HG03108 (cell line): ENCODE results near the gene PLCB4.

Source experiments
- ATAC-seq: cut with Tn5 transposase; IDR thresholded peaks from one replicate; pipeline ENCODE4 v1.9.1; 2021; ENCODE audit warnings: moderate library complexity; ENCODE audit not compliant: unreplicated experiment

PLCB4 gene

GRCh38 chr20:9301129-9302090, 232.5 kb downstream of the PLCB4 start:
- no peak for ATAC-seq

GRCh38 chr20:9302091-9302462, 233.2 kb downstream of the PLCB4 start:
- no peak for ATAC-seq

- no peak for ATAC-seq
Measured at GRCh38 chr20:9306521-9306920, 237.6 kb downstream of the PLCB4 start.

GRCh38 chr20:9308056-9308455, 239.2 kb downstream of the PLCB4 start:
- ATAC-seq, result no peak

DNA sequence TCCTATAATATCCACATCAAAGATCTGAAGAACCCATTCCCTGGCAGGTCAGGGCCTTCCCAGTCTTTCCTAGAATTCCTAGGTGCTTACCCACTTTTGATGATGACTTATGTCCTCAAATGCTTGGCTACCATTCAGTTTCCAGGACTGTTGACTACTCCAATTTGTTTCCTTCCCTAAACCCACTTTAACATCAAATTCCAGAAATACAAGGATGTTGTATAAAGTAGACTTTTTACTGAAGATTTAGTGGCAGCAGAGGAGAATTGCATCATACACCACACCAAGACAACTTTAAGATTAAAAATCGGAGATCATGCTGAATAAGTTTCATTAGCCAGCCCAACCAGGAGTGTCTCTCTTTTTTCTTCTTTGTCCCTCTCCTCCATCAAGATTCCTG, 242.2 kb downstream of the PLCB4 start:
- ATAC-seq, result no peak

DNA sequence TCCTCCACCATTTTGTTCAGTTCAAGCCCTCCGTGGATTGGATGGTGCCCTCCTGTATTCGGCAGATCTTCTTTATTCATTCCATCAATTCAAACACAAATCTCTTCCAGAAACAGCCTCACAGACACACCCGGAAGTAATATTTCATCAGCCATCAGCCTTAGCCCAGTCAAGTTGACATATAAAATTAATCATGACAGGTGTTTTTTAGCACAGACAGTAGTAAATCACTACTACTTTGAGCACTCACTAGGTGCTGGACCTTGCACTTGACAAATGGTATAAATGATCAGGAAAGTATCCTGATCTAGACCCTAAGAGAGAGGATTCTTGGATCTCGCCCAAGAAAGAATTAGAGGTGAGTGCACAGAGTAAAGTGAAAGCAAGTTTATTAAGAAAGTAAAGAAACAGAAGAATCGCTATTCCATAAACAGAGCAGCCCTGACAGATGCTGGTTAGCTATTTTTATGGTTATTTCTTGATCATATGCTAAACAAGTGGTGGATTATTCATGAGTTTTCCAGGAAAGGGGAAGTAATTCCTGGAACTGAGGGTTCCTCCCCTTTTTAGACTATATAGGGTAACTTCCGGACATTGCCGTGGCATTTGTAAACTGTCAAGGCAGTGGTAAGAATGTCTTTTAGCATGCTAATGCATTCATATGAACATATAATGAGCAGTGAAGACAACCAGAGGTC, 250.9 kb downstream of the PLCB4 start:
- no peak for ATAC-seq

- ATAC-seq, result no peak
Measured at GRCh38 chr20:9321007-9321406, 252.1 kb downstream of the PLCB4 start.

- ATAC-seq, result no peak
Measured at GRCh38 chr20:9322661-9323060, 253.8 kb downstream of the PLCB4 start.

DNA sequence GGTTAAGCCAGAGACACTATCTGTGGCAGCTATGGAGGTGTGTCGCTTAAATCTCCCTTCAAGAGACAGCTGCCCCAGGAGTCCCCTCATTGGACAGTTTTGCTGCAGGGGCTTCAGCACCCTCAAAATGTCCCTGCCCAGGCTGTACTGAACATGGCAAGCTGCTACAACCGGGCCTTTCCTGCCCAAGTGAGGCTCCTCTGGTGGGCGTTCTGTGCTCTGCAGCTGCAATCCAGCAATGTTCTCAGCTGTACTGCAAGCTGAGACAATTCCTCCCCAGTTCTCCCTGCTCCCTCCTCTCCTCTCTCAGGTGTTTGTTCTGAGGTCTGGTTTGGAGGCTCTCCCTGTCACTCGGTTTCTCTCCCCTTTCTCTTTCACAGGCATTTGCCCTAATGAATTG, 254.7 kb downstream of the PLCB4 start:
- ATAC-seq, result no peak

- ATAC-seq, result no peak
Measured at GRCh38 chr20:9329355-9330101, 260.6 kb downstream of the PLCB4 start.

GRCh38 chr20:9330151-9330550, 261.3 kb downstream of the PLCB4 start:
- no peak for ATAC-seq

GRCh38 chr20:9331707-9332435, 263.0 kb downstream of the PLCB4 start:
- no peak for ATAC-seq

DNA sequence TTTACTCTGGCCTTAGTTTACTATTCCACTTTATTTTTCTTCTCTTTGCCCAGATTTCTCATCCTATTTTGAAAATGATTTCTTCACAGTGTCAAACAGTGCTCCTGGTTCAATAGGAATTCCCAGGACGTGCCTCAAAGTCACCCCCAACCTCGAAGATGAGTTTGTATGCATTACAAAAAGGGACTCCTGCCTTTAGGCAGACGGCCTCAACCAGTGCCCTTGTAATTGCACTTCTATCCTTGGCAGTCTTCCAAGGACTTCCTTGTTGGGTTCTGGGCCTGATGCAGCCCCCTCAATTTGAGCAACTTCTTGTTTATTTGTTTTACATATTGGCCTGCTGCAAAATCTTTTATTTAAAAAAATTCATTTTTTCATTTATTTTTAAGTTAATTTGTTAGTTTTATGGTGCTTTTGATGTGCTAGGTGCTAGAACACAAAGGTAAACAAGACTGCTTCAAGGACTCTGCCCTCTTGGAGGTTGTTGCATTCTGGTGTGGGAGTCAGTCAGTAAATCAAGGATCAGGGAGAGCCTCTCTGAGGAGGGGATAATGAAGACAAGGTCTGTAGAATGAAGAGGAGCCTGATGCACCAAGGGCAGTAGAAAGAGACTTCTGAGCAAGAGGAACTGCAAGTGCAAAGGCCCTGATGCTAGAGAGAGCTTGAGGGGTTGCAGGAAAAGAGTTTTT, 264.0 kb downstream of the PLCB4 start:
- ATAC-seq, result no peak

DNA sequence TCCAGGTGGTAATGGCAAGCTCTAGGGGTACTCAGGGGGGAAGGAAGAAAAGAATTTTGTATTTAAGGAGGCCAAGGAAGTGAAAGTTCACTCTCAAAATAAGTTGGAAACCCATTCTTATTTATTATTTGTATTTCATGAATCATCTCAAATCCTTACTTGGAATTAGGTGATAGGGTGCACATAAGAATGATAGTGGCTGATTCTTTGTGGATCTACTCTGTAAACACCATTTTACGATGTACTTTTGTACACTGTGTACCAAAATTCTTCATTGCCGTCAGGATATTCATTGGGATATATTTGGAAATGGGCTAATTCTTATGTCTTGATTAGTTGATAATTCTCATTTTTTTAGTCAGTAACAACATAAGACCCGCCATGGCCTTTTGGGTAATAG, 266.0 kb downstream of the PLCB4 start:
- no peak for ATAC-seq

DNA sequence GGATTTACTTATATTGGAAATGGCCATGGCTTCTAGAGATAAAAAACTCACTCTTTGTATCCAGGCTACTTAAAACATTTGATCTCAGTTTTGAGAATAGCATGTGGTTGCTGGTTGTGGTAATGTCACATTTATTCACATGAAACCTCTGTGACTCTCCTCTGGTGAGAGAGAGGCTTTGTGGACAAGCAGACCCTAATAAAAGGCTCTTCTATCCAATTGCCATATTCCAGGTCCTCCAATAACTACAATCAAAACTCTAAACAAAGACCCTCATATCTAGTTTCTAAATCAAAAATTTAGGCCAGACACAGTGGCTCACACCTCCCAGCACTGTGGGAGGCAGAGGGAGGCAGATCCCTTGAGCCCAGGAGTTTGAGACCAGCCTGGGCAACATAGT, 269.2 kb downstream of the PLCB4 start:
- no peak for ATAC-seq

GRCh38 chr20:9339708-9340107, 270.8 kb downstream of the PLCB4 start:
- no peak for ATAC-seq

DNA sequence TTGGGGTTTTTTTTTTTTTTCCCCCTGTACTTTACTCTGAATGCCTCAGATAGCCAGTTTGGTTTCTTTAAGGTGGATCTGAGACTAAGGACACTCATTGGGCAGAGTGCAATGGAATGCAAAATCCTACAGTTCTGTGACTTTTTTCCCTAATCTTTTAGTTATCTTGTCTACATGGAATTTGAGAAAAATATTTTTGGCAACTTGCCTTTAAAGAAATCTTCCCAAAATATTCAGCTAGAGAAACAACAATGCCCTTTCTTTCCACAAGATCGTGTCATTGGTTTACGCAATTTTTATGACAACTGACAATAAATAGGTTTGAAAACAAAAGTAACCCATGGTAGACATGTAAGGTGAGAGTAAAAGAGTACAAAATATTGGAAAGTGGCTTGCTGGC, 273.8 kb downstream of the PLCB4 start:
- ATAC-seq, result no peak

DNA sequence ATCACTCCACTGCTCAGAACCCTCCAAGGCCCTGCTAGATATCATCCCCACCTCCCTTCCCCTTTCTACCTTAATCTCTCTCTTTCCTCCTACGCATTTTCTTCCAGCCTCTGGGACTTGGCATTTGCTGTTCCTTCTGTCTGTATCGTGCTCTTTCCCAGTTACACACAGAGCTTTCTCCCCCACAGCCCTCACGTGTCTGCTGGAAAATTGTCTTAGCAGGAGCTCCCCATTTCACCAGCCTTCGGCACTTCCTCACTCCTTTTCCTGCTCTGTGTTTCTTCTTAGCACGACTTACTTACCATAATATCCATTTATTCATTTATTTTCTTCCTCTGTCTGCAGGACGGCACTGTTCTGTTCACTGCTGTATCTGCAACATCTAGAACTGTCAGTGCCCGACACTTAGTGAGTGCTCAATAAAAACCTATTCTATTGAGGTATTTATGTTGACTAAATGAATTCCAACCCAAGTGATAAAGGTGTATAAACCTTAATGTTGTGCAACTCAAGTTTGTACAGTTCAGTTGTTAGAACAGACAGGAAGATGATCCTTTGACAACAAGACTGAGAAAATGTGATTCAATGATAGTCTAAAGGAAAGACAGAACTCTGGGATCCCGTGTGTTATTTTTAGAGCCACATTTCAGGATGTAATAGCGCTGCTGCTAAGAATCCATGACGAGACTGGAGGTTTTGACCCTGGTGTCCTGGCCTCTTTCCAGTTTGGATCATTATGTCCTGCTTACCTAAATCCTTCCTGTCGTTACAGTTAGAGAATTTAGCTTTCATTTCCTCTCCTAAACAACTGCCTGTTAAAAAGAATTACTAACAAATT, 275.4 kb downstream of the PLCB4 start:
- no peak for ATAC-seq

- ATAC-seq, result no peak
Measured at GRCh38 chr20:9348316-9348715, 279.4 kb downstream of the PLCB4 start.
